HG03039 (cell line): ENCODE data around the gene TMEM100.

Source experiments
- ATAC-seq: cut with Tn5 transposase; IDR thresholded peaks from one replicate; pipeline ENCODE4 v1.9.1; 2021; ENCODE audit warnings: mild to moderate bottlenecking, moderate library complexity; ENCODE audit not compliant: unreplicated experiment

The TMEM100 gene

DNA sequence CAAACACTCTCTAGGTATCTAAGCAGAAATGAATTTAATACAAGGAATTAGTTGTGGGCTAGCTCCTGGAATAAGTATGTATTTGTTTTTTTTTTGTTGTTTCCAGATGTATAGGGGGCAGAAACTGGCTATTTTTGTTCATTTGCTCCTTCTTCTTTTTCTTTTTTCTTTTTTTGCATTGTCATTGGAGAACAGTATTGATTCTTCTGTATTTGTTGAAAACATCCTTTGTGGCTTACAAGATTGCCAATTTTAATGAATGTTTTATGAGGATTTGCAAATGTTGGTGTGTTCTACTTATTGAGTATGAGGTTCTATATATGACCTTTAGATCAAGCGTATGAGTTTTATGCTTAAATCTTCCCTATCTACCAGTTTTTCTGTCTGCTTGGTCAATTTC lies 22.6 kb upstream of the TMEM100 start:
- no peak for ATAC-seq

DNA sequence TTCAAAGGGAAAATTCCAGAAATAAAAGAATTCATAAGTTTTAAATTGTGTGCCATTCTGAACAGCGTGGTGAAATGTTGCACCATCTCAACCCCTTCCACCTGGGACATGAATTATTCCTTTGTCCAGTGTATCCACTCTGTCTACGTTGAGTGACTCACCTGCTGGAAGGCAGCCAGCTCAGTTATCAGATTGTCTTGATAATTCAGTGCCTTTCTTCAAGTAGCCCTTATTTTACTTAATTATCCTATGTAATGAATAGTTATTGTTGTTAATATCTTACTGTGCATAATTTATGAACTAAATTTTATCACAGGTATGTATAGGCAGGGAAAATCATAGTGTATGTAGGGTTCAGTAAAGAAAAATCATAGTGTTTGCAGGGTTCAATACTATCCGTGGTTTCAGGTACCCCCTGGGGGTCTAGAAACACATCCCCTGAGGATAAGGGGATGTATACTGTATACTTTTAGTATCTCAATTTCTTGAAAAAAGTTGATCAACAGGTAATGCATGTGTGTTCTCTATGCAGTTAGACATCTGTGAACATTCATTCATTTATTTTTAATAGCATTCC lies 20.5 kb upstream of the TMEM100 start:
- no peak for ATAC-seq

DNA sequence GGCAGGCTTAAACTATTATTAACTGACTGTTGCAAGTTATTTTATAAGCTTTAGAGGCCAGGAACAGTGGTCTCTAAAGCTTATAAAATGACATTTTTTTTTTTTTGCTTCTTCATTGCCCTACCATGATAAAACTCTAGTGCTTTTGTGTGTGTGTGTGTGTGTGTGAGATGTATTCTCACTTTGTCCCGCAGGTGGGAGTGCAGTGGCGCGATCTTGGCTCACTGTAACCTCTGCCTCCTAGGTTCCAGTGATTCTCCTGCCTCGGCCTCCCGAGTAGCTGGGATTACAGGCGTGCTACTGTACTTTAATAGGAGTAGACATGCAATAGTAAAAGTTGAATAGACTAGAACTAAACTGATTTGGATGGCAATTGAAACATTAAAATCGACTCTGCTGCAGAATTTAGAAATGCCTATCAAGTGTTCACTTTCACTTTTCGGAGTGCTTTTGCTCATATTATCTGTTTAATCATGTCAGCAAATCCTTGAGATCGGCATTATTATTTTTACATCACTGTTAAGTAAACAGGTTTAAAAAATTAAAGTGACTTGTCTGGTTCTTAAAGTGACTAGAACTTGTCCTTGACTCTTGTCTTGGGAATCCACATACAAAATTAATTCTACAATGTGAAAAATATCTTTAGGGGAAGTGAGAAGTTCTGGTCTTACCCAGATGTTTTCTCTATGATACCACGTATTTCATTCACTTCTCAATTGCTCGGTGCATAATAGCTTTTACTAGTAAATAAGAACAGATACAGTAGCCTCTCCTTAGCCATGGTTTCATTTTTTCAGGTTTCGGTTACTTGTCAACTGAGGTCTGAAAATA lies 19.8 kb upstream of the TMEM100 start:
- ATAC-seq = peak; percentile 84

DNA sequence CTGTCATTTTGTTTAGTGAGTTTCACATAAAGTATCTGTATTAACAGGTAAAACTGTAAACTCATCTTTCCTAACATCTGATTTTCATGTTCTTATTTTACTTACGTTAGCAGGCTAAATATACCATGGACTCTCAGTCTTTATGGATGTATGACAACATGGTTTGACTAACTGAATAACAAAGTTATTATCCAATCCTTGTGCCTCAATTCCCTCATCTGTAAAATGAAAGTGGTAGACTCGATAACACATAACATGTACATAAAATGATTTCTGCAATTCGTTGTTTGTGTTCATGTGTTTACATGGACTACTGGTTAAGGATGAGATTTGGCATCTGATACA lies 18.7 kb upstream of the TMEM100 start:
- ATAC-seq = no peak

DNA sequence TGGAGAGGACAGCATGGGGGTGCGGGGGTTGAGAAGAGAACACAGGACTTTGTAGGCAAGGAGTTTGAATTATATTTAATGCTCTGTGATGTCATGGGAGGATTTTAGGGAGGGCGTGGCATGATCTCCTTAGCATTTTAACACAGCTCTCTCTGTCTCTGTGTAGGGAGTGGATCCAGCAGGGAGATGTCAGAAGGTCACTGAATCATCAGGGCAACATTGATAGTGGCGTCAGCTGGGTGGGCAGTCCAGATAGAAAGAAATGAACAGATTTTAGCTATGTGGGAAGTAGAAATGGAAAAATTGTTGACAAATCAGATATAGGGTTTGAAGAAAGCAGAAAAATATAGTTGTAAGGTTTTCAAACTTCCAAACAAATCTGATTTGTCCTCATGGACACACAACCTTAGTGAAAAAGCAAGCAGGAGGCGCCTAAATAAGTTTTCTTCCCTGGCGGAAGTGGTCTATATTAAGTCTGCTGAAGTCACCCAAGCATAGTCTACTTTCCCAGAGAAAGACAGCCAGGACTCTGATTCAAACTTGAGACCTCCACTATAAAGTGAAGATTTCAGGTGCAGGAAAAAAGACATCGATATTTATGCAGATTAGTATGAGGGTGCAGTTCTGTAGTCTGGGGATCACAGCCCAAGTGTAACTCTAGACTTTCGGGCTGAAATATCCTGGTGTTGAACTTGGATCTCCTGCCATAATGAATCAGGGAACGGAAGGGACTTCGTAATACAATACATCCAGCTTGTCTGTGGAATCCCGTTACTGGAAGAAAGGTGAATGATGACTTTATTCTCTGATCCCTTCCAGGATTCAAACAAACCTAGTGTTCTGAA lies 18.1 kb upstream of the TMEM100 start:
- ATAC-seq = no peak

DNA sequence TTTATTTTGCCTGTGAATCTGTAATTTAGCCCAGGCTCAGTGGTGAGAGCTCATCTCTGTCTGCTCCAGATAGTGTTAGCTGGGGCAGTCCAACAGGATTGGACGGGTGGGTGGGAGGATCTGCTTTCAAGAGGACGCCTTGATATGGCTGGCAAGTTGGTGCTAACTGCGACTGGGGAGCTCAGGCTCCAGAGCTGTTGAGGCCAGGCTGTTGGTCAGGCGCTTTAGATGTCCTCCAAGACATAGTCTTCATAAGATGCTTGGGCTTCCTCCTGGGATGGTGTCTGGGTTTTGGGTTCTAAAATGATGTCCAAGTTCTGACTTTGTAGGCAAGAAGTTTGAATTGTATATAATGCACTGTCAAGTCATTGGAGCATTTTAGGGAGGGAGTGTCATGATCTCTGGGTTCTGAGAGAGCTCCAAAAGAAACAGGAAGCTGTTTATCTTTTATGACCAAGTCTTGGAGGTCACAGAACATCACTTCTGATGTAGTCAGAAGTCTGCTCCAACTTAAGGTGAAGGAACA lies 15.4 kb upstream of the TMEM100 start:
- ATAC-seq = no peak

DNA sequence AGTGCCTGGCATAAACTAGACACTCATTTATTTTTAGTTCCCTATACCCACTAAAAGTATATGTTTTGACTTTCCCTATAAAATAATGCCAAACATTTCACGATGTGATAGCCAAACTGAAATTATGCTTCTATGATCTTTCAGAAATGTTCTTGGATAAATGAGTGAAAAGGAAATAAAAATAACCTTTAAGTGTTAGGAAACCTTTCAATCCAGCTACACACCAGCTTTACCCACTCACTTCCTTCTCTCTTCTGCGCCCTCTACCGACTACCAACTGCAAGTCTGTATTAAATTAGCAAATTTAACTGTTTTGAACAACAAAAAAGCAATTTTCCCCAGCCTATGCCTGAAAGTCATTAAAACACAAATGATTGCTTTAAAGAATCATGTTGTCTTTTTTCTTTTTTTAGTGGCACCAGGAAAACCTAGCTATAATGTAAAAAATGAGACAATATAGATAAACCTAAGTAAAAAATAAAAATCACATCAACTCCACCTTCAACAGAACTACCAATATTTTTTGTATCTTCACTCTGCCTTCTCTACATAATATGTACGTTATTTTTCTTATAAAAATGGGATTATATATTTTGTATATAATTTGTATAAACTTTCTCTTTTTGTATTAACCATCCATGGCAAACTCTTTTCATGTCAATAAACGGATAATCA lies 13.2 kb upstream of the TMEM100 start:
- no peak for ATAC-seq

DNA sequence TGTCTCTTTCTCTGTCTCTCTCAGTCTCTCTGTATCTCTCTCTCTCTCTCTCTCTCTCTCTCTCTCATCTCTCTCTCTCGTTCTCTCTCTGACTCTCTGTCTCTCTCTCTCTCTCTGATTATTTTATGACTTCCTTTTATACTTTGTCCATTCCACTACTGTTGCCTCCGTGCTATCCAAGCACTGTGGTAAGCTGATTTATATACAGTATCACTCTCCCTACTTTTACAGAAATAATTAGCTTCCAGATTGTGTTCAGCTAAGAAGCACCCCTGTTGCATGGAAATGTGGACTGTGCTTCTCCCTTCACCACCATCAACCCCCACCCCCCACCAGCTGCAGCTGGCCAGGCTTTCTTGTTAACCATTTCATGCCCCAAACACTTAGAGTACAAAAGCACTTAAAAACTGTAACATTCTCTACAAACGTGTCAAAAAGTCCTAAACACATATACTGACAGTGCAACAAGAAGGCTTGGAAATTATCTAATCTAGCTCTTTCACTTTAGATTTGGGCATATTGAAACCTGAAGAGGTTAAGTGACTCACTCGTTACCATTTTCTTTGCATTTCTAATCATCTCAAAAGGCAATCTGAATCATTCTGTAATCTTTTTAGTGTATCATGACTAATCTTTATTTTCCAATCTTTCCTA lies 11.6 kb upstream of the TMEM100 start:
- ATAC-seq = peak; percentile 57

DNA sequence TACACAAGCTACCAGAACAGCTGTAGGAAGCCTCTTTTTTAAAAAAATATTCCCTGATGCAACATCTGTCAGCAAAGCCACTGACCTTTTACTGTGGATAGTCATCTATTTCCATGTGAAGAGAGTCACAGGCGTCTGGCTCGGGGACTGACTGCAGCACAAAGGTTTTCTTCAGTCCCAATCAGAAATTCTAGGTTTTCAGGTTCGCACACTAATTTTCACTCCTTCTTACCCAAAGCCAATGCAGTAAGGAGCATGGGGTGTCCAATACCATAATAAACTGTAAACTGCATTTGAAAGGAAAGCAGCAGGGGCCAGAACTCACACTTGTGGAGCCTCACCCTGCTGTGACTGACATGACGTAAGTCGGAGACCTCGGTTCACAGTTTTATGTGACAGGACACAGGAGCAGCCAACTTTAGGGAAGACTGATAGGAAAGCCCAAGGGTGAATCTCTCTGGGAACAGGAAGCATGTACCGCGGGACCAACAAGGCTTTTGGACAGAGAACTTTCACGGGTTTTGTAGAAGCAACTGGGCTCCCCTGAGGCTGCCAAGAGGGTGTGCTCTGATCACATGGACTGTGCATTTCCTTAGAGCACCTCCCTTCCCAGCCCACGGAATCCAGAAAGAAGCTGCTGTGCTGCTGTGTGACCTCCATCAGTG lies 9.1 kb upstream of the TMEM100 start:
- ATAC-seq = no peak

DNA sequence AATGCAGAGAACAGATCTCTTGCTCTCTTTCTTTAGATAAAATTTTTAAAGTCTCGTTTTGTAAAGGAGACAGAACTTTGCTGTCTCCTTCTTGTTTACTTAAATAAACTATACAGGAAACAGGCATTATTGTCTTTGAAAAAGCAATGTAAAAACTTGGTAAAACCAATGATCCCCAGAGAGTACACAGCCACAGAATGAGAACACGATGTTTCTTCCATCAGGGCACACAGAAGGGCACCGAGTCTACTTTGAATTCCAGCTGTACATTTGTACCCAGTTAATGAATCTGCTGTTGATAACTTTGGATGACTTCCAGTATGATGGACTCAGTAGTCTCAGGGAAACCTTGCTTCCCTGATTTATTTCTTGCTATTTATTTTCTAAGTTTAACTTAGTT lies 8.1 kb upstream of the TMEM100 start:
- no peak for ATAC-seq

DNA sequence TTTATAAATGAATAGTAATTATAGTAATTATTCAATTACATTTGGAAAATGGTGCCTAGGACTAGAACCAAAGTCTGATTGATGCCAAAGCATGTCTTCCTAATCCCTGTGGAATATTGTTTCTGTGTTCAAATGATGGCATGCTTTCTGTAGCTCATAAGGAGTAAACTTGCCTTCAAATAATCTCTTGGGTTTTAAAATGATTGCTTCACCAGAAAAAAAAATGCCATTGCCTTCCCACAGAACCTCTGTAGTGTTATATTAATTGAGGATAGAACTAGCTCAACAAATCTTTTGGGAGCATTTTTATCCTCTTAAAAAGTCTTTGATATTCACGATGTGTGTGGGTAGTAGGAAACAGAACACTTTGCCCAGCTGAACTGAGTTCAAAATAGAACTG lies 7.7 kb upstream of the TMEM100 start:
- no peak for ATAC-seq

DNA sequence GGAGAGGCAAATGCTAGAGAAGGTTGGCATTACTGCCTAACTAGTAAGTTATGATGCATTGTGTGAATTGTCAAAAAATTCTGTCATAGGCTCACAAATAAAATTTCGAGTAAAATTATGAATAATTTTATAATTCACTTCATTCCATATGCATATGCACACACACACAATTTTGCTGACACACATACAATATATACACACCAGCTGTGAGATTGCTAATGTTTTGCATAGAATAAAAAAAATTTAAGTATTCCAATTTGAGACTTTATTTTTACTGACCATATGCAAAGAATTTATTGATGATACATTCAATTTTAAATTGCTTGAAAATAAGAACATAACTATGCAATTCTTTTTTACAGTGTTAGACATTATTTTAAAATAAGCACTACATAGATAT lies 6.8 kb upstream of the TMEM100 start:
- ATAC-seq = no peak

DNA sequence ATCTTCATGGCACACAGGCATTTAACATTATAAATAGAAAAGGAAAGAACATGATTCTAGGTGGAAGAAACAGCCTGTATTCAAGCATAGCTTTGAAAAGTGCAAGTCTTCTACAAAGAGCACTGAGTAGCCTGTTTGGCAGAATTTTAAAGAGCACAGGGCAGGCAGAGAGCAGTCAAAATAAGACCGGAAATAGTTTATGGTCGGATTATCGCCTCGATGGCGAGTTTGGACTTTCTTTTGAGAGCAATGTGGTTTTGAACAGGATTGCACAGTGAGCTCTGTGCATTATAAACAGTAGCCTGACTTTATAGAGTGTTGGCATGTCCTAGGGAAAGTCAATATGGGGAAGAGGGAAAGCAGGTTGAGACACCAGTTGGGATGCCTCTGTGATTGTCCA lies 6.2 kb upstream of the TMEM100 start:
- no peak for ATAC-seq

DNA sequence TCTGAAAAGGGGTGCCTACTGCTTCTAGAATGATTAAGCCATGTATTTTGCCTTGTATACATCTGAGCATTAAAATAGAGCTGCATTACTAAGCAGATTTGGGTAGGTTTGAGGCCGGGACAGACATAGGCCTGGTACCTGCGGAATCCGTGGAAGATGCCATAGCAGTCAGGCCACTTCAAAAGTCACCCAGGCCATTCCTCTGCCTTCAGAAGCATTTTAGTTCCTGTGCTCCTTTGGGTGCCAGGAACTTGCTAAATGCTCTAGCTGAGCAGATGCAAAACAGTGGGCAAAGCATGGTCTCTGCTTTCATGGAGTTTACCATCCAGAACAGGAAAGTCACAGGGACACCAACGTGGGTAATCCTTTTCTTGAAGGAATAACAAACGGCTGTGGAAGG lies 5.7 kb upstream of the TMEM100 start:
- no peak for ATAC-seq

DNA sequence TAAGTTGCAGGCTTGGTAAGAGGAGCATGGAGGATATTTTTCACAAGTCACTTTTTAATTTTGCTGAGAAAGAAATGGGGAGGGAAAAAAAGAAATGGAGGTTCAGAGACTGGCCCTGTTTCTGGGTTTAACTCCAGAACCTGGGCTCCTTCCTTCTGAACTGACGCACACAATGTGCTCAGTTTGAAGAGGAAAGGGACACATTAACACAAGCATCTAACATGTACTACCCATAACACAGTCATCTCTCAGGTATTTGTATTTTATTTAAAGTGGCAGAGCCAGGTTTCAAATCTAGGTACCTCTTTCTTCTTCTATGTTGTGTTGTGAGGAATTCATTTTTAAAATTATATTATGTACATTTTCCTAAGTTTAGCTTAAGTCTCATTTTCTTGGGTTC lies 5.3 kb upstream of the TMEM100 start:
- ATAC-seq = no peak

DNA sequence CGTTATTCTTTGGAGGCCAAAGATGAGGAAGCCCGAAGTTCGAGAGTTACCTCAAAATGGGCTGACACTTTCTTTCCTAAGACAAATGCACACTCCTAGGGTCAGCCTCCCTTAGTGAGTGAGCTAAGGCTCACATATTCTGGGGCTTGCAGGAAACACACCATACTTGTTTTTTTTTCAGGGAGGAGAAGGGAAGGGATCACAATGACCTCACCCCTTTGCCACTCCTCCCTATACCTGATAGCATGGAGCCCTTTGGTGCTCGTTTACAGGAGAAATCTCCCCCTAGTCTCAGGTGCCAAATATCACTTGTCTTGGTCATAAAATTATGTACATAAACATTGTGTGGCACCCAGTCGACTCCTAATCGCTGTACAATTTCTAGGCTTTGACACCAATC lies 4.6 kb upstream of the TMEM100 start:
- ATAC-seq = no peak

DNA sequence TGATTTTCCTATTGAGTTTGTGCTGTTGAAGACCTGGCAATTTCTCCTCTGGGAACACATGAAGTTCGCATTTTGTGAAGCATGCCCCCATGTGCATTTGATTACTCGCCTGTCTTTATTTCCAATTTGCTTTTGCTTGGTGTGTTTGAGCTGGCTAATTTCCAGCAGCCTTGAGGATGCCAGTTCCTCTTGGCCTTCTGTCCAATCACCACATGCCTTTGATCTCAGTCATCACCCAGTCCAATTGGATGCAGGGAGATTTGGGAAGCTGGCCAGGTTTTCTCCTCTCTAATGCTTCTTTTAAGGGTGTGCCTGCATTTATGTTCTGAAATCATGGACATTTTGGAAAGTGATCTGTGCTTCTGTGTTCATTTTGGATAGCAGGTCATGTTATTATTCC lies 3.8 kb upstream of the TMEM100 start:
- ATAC-seq = no peak

DNA sequence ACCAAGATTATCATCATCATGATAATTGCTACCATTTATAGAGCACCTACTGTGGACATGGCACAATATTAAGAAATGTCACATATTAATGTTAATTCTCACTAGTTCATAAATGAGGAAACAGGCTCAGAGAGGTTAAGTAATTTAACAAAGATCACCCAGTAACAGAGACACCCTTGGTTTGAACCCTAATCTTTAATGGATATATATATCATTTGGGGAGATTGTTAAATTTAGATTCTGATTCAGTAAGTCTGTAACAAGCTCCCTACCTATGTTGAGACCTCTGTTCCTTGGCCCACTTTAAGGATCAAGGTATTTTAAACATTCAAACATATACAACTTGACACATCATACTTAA lies 804 bp upstream of the TMEM100 start:
- no peak for ATAC-seq

DNA sequence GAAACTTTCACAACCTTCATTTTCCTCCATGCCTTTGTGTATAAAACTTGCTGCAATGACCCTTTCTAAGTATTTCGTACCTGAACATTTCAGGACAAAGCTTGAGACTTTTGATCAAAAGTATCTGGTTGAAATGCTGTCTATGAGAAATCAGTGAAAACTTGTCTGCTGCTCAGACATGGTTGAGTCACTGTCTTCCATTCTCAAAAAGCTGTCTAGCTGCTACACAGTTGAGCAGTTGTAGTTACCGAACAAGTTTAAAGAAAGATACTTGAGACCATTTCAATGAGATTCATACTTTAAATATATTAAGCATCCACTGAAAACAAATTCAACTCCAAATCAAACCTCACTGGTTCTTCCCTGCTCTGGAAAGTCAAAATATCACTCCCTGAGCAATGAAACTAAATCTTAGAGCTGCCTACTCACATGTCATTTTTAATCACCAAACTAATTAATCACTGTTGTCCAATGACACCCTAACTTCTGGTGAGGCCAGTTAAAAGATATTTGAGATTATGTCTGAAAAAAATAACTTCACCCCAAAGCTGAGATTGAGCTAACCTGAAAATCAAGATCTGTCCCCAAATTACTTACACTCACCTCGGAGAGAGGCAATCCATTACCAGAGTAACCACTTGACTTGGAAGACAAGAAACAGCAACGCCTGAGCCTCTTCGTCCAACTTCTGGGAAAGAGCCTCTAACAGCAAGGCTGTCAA lies 488 bp downstream of the TMEM100 start:
- ATAC-seq = no peak
